ENCODE results near the gene PROX1.

Gene PROX1

DNA sequence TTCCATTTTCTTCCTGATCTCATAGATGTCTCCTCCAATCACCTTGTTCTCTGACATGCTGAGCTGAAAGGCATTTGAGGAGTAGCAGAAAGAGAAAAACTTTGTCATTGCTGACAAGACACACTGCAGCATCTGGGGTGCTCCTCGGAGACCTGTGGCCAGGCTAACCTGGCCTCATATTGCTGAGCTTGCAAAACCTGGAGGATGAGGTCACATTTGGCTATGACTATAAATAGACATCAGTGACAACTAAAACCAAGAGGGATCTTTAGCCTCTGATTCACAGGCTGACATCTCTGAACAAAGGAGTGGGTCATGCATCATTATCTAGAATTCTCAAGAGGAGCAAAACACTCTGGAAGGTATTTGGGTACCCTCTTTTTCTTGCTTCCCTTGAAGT lies 83.7 kb downstream of the PROX1 start:
- TF ChIP-seq, protein P1, sequence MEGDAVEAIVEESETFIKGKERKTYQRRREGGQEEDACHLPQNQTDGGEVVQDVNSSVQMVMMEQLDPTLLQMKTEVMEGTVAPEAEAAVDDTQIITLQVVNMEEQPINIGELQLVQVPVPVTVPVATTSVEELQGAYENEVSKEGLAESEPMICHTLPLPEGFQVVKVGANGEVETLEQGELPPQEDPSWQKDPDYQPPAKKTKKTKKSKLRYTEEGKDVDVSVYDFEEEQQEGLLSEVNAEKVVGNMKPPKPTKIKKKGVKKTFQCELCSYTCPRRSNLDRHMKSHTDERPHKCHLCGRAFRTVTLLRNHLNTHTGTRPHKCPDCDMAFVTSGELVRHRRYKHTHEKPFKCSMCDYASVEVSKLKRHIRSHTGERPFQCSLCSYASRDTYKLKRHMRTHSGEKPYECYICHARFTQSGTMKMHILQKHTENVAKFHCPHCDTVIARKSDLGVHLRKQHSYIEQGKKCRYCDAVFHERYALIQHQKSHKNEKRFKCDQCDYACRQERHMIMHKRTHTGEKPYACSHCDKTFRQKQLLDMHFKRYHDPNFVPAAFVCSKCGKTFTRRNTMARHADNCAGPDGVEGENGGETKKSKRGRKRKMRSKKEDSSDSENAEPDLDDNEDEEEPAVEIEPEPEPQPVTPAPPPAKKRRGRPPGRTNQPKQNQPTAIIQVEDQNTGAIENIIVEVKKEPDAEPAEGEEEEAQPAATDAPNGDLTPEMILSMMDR (IDR thresholded peaks at IDR 0.05; ENCODE audit: low read depth, low read length) = no peak
- DNase-seq (ENCODE audit: extremely low read depth, low read depth) = no peak

DNA sequence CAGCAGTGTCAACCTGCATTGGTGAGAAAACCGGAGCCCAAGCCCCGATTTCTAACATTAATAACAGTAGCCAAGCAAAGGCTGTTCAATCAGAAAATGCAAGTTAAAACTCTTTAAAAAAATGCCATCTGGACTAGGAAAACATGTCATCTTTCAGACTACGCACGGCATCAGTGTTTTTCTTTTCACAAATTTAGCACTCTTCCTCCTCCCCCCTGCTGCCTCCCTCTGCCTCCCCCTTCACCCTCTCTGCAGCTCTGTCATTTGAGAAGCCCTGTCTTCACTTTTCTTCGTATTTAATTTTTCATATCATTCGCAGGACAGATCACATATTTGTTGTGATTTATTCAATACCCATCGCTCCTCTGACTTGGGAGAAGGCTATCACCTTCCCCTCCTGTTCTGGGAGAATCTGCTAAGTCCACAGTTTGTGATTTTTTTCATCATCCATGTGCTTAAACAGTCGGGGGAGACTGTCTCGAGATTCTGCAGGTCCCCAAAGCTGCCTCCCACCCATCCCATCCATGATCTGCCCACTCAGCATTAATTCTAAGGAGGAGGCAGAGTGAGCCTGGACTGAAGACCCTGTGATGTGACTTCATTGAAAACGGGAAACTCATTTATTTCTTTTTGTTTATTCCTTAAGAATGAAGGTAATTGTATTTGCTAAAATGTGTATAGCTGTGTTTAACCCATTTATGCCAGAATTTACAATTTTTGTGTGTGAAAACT lies 84.8 kb downstream of the PROX1 start:
- DNase-seq (ENCODE audit: extremely low read depth, low read depth) = no peak
- TF ChIP-seq, protein P1 (IDR thresholded peaks at IDR 0.05; ENCODE audit: low read depth, low read length) = no peak

DNA sequence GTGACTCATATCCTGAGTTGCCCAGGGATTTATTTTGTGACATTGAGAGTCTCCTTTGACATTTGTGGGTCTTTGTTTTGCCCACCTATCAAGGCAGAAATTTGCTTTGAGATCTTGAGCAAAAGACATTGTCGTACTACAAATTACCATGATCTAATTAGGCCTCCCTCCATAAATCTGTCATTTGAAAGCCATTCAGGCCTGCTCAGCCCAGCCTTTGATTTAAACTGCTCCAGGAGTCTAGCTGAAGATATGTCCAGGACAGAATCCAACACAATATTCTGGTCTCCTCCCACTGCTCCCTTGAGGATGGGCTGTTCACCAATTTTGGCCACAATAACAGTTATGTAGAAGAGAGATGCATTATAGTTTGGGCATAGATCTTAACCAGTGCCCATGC lies 86.7 kb downstream of the PROX1 start:
- TF ChIP-seq, protein P1 (IDR thresholded peaks at IDR 0.05; ENCODE audit: low read depth, low read length) = no peak
- DNase-seq (ENCODE audit: extremely low read depth, low read depth) = no peak

DNA sequence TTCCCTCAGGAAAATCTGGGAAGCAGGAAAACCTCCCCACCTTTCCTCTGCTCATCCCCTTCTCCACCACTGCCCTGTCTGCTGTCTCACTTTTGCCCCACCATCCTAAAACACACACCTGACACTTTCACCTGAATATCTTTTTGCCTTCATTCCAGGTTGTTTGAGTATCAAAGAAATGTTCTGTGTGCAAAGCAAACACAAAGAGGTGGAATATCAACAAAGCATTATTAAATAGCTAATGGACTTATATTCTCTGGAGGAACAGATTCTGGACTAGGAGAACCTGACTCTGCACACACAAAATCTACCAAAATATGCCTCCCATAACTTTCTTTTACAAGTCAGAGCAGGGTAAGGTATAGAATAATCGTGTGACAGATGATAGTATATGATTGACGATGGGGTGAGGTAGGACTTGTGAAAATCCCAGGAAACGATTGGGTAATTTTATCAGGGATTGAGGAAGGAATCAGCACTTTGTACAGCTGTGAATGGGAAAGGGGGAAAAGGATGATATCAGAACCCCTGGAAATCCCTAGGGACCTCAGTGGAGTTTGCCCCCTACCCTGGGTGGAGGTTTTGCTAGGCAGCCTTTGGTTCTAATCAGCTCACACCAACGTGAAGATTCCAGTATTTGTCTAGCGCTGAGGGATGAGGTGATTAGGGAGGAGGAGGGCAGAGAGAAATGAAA lies 87.7 kb downstream of the PROX1 start:
- TF ChIP-seq, protein P1 (IDR thresholded peaks at IDR 0.05; ENCODE audit: low read depth, low read length) = no peak
- no peak for DNase-seq (ENCODE audit: extremely low read depth, low read depth)

DNA sequence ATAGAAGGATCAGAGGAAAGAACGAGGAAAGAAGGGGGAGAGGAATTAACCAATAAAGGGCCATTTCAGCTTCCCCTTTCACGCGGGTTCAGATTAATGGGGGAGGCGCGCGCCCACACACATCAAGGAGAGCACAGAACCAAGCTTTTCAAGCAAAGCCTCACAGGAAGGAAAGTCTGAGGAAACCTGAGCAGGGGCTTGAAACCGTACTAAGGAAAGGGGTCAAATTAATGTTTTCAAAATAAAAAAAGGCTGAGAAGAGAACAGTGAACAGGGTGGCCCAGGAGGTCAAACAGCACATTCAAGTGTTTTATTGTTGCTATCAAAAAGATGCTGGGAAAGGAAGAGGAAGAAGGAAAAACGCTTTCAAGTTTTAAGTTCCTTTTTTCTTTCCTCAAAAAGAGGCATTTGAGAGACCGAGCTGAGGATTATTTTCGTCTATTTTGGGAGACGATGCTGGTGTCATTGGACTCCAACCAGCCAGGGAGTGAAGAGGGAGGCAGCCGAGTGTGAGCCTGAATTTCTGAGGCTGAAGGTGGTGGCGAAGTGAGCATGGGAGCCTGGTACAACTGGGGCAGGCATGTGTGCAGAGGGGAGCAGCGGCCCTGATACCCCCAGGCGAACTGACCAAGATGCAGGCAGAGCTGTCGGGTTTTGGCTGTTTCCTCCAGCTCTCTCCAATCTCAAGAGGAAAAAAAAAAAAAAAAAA lies 88.4 kb downstream of the PROX1 start:
- TF ChIP-seq, protein P1 (IDR thresholded peaks at IDR 0.05; ENCODE audit: low read depth, low read length) = no peak
- no peak for DNase-seq (ENCODE audit: extremely low read depth, low read depth)

DNA sequence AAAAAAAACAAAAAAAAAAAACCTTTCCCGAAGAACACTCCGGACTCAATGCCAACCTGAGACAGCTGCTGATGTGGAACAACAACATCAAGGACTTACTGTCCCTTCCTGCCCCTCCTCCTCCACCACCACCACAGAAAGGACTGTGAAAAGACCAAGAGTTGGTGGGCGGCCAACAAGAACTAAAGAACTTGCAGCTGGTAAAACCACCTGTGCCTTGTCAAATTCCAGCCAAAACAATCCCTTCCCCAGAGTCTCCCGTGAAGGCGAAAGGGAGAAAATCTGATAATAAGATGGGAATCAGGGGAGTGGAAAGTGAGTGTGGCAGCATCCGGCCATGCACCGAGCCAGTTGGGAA lies 88.9 kb downstream of the PROX1 start:
- DNase-seq (ENCODE audit: extremely low read depth, low read depth) = no peak
- TF ChIP-seq, protein P1 (IDR thresholded peaks at IDR 0.05; ENCODE audit: low read depth, low read length) = no peak

DNA sequence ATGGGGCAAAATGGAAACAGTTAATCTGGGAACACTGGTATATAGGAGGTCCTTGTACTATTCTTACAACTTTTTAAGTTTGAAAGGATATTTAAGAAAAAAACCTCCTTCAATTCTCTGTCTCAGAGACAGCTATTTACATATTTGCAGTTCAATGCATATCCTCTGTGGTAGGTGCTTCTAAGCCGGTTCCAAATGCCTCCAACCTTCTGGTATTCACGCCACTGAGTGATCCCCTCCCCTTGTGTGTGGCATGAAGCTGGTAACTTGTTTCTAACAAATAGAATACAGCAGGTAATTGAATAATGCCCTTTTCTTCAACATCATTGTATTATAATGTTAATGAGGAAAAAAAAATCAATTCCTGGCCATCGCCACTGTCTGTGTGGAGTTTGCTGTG lies 91.2 kb downstream of the PROX1 start:
- TF ChIP-seq, protein P1 (IDR thresholded peaks at IDR 0.05; ENCODE audit: low read depth, low read length) = no peak
- no peak for DNase-seq (ENCODE audit: extremely low read depth, low read depth)
